Fibroblast of lung (primary cell): Measurements from ENCODE around the gene TTC38.

ENCODE experiments used
- EZH2 ChIP-seq: IDR thresholded peaks from 2 replicates; pipeline ENCODE4 v1.5.1; 2012; ENCODE audit warnings: low read length, control low read depth, mild to moderate bottlenecking; ENCODE audit errors: missing control alignments
- TF ChIP-seq, protein P1 (sequence below), 2 donors: IDR thresholded peaks in 1 of 2; conservative IDR thresholded peaks in 1 of 2; 1 replicate in 1 of 2; 2 replicates in 1 of 2; pipeline ENCODE4 v1.5.1; 2011 to 2012; ENCODE audit warnings: low read length in 2 of 2, control low read depth in 1 of 2, inconsistent platforms in 1 of 2, low read depth in 1 of 2, mild to moderate bottlenecking in 1 of 2

DNA sequence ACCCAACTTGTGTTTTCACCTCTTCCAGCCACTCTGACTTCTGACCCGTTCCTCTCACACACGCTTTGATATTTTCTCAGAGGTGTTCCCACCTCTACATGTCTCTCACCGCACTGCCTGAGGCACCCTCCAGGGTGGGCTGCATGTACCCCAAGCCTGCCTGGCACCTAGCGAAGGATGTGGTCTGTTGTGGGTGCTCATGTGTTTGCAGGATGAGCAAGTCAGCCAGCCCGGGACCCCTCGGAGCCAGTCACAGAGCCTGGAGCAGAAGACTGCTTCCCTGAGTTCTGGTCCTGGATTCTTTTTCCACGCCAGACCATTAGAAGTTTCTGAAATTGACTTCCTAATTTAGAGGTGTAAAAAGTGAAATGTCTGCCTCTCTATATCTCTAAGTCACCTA, 32.7 kb downstream of the TTC38 start:
- TF ChIP-seq, protein P1, sequence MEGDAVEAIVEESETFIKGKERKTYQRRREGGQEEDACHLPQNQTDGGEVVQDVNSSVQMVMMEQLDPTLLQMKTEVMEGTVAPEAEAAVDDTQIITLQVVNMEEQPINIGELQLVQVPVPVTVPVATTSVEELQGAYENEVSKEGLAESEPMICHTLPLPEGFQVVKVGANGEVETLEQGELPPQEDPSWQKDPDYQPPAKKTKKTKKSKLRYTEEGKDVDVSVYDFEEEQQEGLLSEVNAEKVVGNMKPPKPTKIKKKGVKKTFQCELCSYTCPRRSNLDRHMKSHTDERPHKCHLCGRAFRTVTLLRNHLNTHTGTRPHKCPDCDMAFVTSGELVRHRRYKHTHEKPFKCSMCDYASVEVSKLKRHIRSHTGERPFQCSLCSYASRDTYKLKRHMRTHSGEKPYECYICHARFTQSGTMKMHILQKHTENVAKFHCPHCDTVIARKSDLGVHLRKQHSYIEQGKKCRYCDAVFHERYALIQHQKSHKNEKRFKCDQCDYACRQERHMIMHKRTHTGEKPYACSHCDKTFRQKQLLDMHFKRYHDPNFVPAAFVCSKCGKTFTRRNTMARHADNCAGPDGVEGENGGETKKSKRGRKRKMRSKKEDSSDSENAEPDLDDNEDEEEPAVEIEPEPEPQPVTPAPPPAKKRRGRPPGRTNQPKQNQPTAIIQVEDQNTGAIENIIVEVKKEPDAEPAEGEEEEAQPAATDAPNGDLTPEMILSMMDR (conservative IDR thresholded peaks at IDR 0.05 in 1 of 2, IDR thresholded peaks at IDR 0.05 in 1 of 2; ENCODE audit: low read depth in 1 of 2, low read length in 2 of 2): no peak
- TF ChIP-seq EZH2: no peak
